ENCODE data around the gene FRAS1.
"Not testable (repeated sequence)": the region's sequence is repeated elsewhere in the genome, so short reads cannot be mapped to it uniquely, and the experiment has no call there.

The FRAS1 gene

GRCh38 chr4:78528327-78528726 lies 471.2 kb downstream of the FRAS1 start:
- no peak for DNase-seq

- no peak for DNase-seq
Observed at GRCh38 chr4:78529569-78530209, 472.6 kb downstream of the FRAS1 start.

GRCh38 chr4:78532046-78532445 lies 474.9 kb downstream of the FRAS1 start:
- DNase-seq, result no peak

- DNase-seq, result no peak
Observed at GRCh38 chr4:78533854-78534253, 476.7 kb downstream of the FRAS1 start.

GRCh38 chr4:78534286-78534955 lies 477.3 kb downstream of the FRAS1 start:
- DNase-seq, result no peak

- no peak for DNase-seq
Observed at GRCh38 chr4:78542373-78542772, 485.2 kb downstream of the FRAS1 start.

GRCh38 chr4:78543424-78544125 lies 486.5 kb downstream of the FRAS1 start:
- DNase-seq, result no peak

- DNase-seq, result no peak
Observed at GRCh38 chr4:78544678-78545077, 487.6 kb downstream of the FRAS1 start.

GRCh38 chr4:78545275-78546246 lies 488.4 kb downstream of the FRAS1 start:
- no peak for DNase-seq

- not testable (repeated sequence) for DNase-seq
Observed at GRCh38 chr4:78547899-78548298, 490.8 kb downstream of the FRAS1 start.

GRCh38 chr4:78548889-78549288 lies 491.8 kb downstream of the FRAS1 start:
- DNase-seq, result not testable (repeated sequence)

GRCh38 chr4:78551420-78552351 lies 494.6 kb downstream of the FRAS1 start, which contains the start of gene ANXA3:
ANXA3 (plus strand) TSS chr4:78551770; CDS start chr4:78554474, 2,704 bp downstream.
- peak in 1 of 2 donors; percentile 11 for DNase-seq

- DNase-seq, result no peak
Observed at GRCh38 chr4:78552389-78553042, 495.4 kb downstream of the FRAS1 start.

GRCh38 chr4:78553043-78553396 lies 495.9 kb downstream of the FRAS1 start:
- DNase-seq, result no peak

GRCh38 chr4:78553529-78554060 lies 496.5 kb downstream of the FRAS1 start:
- DNase-seq, result no peak

- DNase-seq, result no peak
Observed at GRCh38 chr4:78556665-78557064, 499.5 kb downstream of the FRAS1 start.

GRCh38 chr4:78557841-78558240 lies 500.7 kb downstream of the FRAS1 start:
- no peak for DNase-seq

GRCh38 chr4:78558410-78558809 lies 501.3 kb downstream of the FRAS1 start:
- DNase-seq, result no peak

- DNase-seq, result no peak
Observed at GRCh38 chr4:78560296-78560963, 503.3 kb downstream of the FRAS1 start.

GRCh38 chr4:78561677-78562076 lies 504.6 kb downstream of the FRAS1 start:
- no peak for DNase-seq
